Measurements from ENCODE around the gene CEACAM1. TPM values are rescaled to one million over a fixed set of nuclear protein-coding genes. Genes with fewer than 3 reads are reported as not detected.
A peak's percentile ranks its signal among the peaks of the same experiment; 100 is the strongest.

The CEACAM1 gene
- total RNA-seq, 1 donor from 2014 or later = not detected

GRCh38 chr19:42569193-42569592 lies 40.9 kb upstream of the CEACAM1 start:
- no peak for TF ChIP-seq CTCF (IDR thresholded peaks at IDR 0.05)
- Histone ChIP-seq H3K36me3 (no peaks in the 10 kb centered on the region), H3K27me3 (no peaks in the 10 kb centered on the region), H3K9me3 (no peaks in the 10 kb centered on the region), H3K4me1 (peaks cover 0 to 4% of the 10 kb centered on the region in 2 donors), H3K4me3 (no peak overlapping the region), H3K27ac (no peak overlapping the region)
- no peak for DNase-seq (ENCODE audit: low spot score in 2 of 2)
- intact Hi-C loops (cut with DNase I) = no loop called here

DNA sequence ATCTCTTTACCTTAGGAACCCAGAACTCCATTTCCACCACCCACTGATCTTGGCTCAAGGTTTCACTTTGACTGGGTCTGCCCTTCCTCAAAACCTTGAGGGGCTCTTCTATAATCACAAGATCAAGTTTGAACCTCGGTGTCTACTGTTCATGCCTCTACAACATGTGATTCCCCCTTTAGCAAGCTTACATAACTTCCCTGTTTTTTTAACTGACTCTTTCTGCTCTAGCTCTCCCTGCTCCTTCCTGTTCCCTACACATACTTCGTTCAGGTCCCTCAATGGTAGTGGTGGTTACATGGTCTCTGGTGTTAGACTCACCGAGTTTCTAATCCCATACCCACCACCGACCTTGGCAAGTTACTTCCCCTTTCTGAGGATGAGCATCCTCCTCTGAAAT lies 39.7 kb upstream of the CEACAM1 start:
- no peaks in the 10 kb centered on the region for H3K36me3 ChIP-seq
- H3K4me3 ChIP-seq = no peak overlapping the region
- H3K9me3 ChIP-seq = no peaks in the 10 kb centered on the region
- peaks cover 0 to 7% of the 10 kb centered on the region in 2 donors for H3K4me1 ChIP-seq
- no peaks in the 10 kb centered on the region for H3K27me3 ChIP-seq
- TF ChIP-seq CTCF (IDR thresholded peaks at IDR 0.05) = no peak
- no peak for DNase-seq (ENCODE audit: low spot score in 2 of 2)
- intact Hi-C loops (cut with DNase I) = no loop called here
- no peak overlapping the region for H3K27ac ChIP-seq

DNA sequence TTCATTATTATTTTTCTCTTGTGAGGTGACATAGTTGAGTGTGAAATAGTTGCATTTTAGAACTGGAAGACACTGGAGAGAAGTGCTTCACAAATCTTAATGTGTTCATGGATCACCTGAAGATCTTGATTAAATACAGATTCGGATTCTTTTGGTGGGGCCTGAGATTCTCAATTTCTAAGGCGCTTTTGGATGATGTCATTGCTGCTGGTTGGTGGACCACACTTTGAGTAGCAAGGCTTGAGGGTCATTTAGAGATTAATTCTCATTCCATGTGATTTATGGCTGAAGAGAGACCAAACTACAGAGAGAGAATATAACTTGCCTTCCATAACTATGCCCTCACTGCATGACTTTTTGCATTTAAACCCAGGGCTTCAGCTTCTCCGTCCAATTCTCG lies 39.3 kb upstream of the CEACAM1 start:
- Histone ChIP-seq H3K27ac (no peak overlapping the region), H3K4me1 (peaks cover 0 to 7% of the 10 kb centered on the region in 2 donors), H3K27me3 (no peaks in the 10 kb centered on the region), H3K36me3 (no peaks in the 10 kb centered on the region), H3K9me3 (no peaks in the 10 kb centered on the region), H3K4me3 (no peak overlapping the region)
- intact Hi-C loops (cut with DNase I) = no loop called here
- TF ChIP-seq CTCF (IDR thresholded peaks at IDR 0.05) = no peak
- DNase-seq (ENCODE audit: low spot score in 2 of 2) = no peak

GRCh38 chr19:42563352-42564210 lies 35.3 kb upstream of the CEACAM1 start:
- no peak for DNase-seq (ENCODE audit: low spot score in 2 of 2)
- no peak overlapping the region for H3K4me3 ChIP-seq
- H3K36me3 ChIP-seq = no peaks in the 10 kb centered on the region
- no peaks in the 10 kb centered on the region for H3K27me3 ChIP-seq
- peaks cover 0 to 7% of the 10 kb centered on the region in 2 donors for H3K4me1 ChIP-seq
- H3K27ac ChIP-seq = peak overlapping the region in 1 of 2 donors; percentile 22
- intact Hi-C loops (cut with DNase I) = loop anchor here (2.0 kb wide), 1 partner anchor 33 kb away; no protein-coding TSS in a partner anchor
- H3K9me3 ChIP-seq = no peaks in the 10 kb centered on the region
- TF ChIP-seq CTCF (IDR thresholded peaks at IDR 0.05) = peak; percentile 37 to 64 (median 62)

- Histone ChIP-seq H3K27me3 (no peaks in the 10 kb centered on the region), H3K4me3 (no peak overlapping the region), H3K9me3 (no peaks in the 10 kb centered on the region), H3K27ac (no peak overlapping the region), H3K36me3 (no peaks in the 10 kb centered on the region), H3K4me1 (peaks cover 0 to 3% of the 10 kb centered on the region in 2 donors)
- TF ChIP-seq CTCF (IDR thresholded peaks at IDR 0.05) = no peak
- DNase-seq (ENCODE audit: low spot score in 2 of 2) = no peak
- intact Hi-C loops (cut with DNase I) = no loop called here
These were observed 33.2 kb upstream of the CEACAM1 start for GRCh38 chr19:42561512-42561911.

All from ascending aorta (tissue), 2 donors.